ENCODE data around the gene GABRB1.
"Not testable (repeated sequence)": the region's sequence is repeated elsewhere in the genome, so short reads cannot be mapped to it uniquely, and the experiment has no call there.

GABRB1 gene

DNA sequence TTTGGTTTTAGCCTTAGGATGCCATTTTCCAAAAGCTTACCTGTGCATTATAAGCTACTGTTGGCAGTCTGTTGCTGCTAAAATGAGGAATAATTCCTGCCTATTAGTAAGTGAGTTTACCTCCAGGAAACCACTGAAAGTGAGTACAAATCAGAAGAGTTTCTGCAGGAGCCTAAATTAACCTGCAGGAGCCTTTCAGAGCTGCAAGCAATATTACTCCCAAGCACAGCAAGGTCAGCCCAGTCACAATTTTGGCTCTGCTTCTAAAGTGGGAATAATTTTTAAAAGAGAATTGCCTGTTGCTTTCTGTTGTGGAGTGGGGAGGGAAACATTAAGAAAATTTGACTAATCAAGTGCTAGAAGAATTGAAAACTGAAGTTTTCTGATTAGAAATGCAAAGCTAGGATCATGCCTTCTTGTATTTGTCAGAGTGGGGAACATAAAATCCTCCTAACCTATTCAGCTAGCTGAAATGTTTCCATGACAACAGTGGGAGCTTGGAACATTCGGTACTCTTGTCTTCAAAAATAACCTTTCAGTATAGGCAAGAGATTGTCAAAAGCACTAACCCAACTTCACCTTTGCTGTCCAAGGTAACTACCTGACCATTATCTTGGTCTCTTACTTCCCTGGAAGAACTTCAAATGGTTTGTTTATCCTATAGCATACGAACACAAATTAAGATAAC, 239.0 kb downstream of the GABRB1 start:
- TF ChIP-seq Cebpa-rat (IDR thresholded peaks at IDR 0.05), result no peak
- no peaks in the 10 kb centered on the region for H3K36me3 ChIP-seq
- no peaks in the 10 kb centered on the region for H3K27me3 ChIP-seq
- no peaks in the 10 kb centered on the region for H3K9me3 ChIP-seq
- peaks cover 9% of the 10 kb centered on the region for H3K4me1 ChIP-seq
- H3K27ac ChIP-seq, result no peak overlapping the region
- H3K4me3 ChIP-seq, result no peak overlapping the region
- no peaks in the 10 kb centered on the region for H4K20me1 ChIP-seq
- H3K4me2 ChIP-seq, result no peak overlapping the region
- H3K9ac ChIP-seq, result no peak overlapping the region

DNA sequence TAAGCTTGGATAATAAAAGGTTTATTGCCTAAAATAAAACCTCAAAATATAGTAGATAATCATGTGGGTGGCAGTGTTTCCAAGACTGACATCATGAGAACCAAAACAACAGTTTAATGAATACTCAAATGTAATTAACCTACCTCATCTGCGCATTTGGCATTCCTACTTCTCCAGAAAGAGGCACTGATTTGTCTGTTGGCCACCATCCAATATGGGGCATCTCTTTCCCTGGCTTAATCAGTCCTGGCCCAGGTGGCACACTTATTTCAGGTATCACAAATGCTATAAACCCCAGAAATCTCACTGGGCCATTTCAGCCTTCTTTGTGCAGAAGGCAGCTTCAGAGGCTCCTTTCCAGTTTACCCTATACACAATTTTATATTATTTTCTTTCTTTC, 239.9 kb downstream of the GABRB1 start:
- peaks cover 15% of the 10 kb centered on the region for H3K4me1 ChIP-seq
- no peak overlapping the region for H3K27ac ChIP-seq
- no peak overlapping the region for H3K9ac ChIP-seq
- H3K4me3 ChIP-seq, result no peak overlapping the region
- no peaks in the 10 kb centered on the region for H3K36me3 ChIP-seq
- H4K20me1 ChIP-seq, result no peaks in the 10 kb centered on the region
- no peaks in the 10 kb centered on the region for H3K9me3 ChIP-seq
- no peak overlapping the region for H3K4me2 ChIP-seq
- no peaks in the 10 kb centered on the region for H3K27me3 ChIP-seq
- TF ChIP-seq Cebpa-rat (IDR thresholded peaks at IDR 0.05), result no peak

DNA sequence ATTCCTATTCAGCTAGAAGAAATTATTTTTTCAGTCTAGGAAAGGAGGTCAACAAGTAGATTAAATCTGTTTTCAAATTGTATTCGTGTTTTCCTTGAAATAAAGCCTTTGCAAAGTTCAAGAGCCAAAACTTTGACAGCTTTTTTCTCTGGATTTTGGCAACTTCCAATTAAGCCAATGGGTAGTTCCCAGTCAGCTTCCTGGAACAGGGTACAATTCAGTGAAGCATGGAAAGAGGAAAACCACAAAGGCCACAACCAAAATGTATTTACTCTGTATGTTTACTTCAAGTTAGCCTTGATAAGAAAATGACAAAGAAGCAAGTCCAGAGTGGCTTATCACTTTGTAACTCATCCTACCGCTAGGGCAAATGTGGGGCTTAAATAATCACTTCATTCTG, 243.5 kb downstream of the GABRB1 start:
- no peak overlapping the region for H3K4me3 ChIP-seq
- no peaks in the 10 kb centered on the region for H4K20me1 ChIP-seq
- no peaks in the 10 kb centered on the region for H3K27me3 ChIP-seq
- H3K4me1 ChIP-seq, result peaks cover 20% of the 10 kb centered on the region
- H3K9ac ChIP-seq, result no peak overlapping the region
- H3K36me3 ChIP-seq, result no peaks in the 10 kb centered on the region
- TF ChIP-seq Cebpa-rat (IDR thresholded peaks at IDR 0.05), result no peak
- H3K4me2 ChIP-seq, result peak overlapping the region; percentile 66
- H3K9me3 ChIP-seq, result no peaks in the 10 kb centered on the region
- H3K27ac ChIP-seq, result no peak overlapping the region

DNA sequence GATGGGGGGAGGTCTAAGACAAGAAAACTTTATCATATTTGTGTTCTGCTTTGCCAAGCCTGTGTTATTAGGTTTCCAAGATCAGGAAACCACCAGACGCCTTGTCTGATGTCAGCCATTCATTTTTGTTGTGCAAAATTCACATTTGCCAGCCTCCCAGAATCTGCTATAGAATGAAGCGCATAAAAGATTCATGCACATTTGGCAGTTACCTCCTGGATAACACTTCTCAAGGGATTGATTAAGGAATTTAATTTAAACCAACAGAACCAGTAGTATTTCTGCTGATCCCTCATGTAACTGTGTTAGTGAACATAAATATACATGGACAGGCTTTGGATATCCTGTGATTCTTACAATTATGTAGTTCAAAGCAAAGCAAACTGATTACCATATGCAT, 244.2 kb downstream of the GABRB1 start:
- Histone ChIP-seq H3K4me3 (no peak overlapping the region), H3K9ac (no peak overlapping the region), H3K27ac (no peak overlapping the region), H3K9me3 (no peaks in the 10 kb centered on the region), H3K27me3 (no peaks in the 10 kb centered on the region), H3K36me3 (no peaks in the 10 kb centered on the region), H4K20me1 (no peaks in the 10 kb centered on the region), H3K4me2 (peak overlapping the region; percentile 66), H3K4me1 (peaks cover 20% of the 10 kb centered on the region)
- TF ChIP-seq Cebpa-rat (IDR thresholded peaks at IDR 0.05), result no peak

DNA sequence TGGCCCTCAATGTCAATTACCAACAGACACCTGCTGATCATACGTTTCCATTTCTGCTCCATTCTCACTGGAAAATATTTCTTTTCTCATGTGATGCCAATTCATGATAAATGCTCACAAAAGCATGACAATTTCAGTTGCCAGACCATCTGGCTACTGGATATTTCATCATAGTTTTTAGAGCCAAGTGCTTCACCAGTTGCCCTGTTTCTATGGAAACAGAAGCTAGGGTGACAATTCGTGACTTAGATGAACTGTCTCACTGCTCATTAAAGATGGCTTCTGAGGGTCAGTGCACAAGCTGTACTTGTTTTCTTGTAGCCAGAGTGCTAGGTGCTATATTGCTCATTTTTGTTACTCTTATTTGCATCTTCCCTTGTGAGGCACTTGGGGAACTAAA, 247.3 kb downstream of the GABRB1 start:
- H3K4me3 ChIP-seq, result no peak overlapping the region
- no peak for TF ChIP-seq Cebpa-rat (IDR thresholded peaks at IDR 0.05)
- H4K20me1 ChIP-seq, result no peaks in the 10 kb centered on the region
- H3K4me2 ChIP-seq, result no peak overlapping the region; the same call in 1 of the 2 replicates
- no peak overlapping the region for H3K9ac ChIP-seq
- H3K27me3 ChIP-seq, result no peaks in the 10 kb centered on the region
- peaks cover 4% of the 10 kb centered on the region; the same call in 1 of the 2 replicates for H3K9me3 ChIP-seq
- H3K36me3 ChIP-seq, result no peaks in the 10 kb centered on the region
- peaks cover 20% of the 10 kb centered on the region for H3K4me1 ChIP-seq
- H3K27ac ChIP-seq, result no peak overlapping the region

DNA sequence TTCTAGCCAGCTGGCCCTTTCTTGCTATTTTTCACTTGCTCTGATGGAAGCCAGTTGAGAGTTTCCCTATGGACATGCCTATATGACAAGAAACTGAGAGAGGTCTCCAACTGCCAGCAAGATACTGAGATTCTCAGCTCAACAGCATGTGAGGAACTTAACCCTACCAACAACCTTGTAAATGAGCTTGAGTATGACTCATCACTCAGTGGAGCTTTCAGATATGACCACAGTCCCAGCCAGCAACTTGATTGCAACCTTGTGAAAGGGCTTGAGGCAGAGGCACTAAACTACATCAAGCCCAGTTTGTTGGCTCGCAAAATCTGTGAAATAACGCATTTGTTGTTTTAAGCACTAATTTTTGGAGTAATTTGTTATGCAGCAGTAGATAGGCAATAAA, 256.4 kb downstream of the GABRB1 start:
- H3K27me3 ChIP-seq, result no peaks in the 10 kb centered on the region
- no peak overlapping the region for H3K4me2 ChIP-seq
- H3K9me3 ChIP-seq, result peaks cover 8% of the 10 kb centered on the region; the same call in 1 of the 2 replicates
- H3K4me1 ChIP-seq, result no peaks in the 10 kb centered on the region
- no peak overlapping the region for H3K27ac ChIP-seq
- H3K36me3 ChIP-seq, result no peaks in the 10 kb centered on the region
- H3K4me3 ChIP-seq, result no peak overlapping the region
- no peak overlapping the region for H3K9ac ChIP-seq
- TF ChIP-seq Cebpa-rat (IDR thresholded peaks at IDR 0.05), result no peak
- no peaks in the 10 kb centered on the region for H4K20me1 ChIP-seq

DNA sequence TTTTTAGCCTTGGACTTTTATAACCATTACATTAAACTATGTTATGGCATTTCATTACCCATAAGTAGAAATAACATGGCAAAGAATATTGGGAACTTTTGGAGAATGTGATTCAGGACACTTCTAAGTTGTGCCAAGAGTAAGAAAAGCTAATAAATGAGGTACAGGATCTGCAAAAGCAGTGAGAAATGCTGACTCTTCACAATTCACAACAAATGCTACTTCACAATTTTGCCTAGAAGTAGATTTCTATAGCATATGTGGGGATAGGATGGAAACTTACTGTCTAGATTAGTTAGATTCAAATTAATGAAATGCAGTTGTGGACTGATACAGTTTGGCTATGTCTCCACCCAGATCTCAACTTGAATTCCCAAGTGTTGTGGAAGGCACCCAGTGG, 258.4 kb downstream of the GABRB1 start:
- no peaks in the 10 kb centered on the region for H3K36me3 ChIP-seq
- H3K4me1 ChIP-seq, result no peaks in the 10 kb centered on the region
- H3K9me3 ChIP-seq, result no peaks in the 10 kb centered on the region
- no peak for TF ChIP-seq Cebpa-rat (IDR thresholded peaks at IDR 0.05)
- H3K9ac ChIP-seq, result no peak overlapping the region
- no peak overlapping the region for H3K27ac ChIP-seq
- H3K4me3 ChIP-seq, result no peak overlapping the region
- H4K20me1 ChIP-seq, result no peaks in the 10 kb centered on the region
- no peak overlapping the region for H3K4me2 ChIP-seq
- H3K27me3 ChIP-seq, result no peaks in the 10 kb centered on the region

DNA sequence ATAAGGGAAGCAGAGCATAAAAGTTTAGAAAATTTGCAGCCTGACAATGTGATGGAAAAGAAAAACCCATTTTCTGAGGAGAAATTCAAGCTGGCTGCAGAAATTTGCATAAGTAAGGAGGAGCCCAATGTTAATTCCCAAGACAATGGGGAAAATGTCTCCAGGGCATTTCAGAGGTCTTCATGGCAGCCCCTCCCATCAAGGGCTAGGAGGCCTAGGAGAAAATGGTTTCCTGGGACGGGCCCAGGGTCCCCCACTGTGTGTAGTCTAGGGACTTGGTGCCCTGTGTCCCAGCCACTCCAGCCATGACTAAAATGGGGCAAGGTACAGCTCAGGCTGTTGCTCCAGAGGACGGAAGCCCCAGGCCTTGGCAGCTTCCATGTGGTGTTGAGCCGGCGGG, 259.5 kb downstream of the GABRB1 start:
- H3K36me3 ChIP-seq, H4K20me1 ChIP-seq, H3K4me2 ChIP-seq, H3K9me3 ChIP-seq, H3K4me1 ChIP-seq, H3K27ac ChIP-seq, H3K27me3 ChIP-seq, H3K9ac ChIP-seq, H3K4me3 ChIP-seq: not testable (repeated sequence)

DNA sequence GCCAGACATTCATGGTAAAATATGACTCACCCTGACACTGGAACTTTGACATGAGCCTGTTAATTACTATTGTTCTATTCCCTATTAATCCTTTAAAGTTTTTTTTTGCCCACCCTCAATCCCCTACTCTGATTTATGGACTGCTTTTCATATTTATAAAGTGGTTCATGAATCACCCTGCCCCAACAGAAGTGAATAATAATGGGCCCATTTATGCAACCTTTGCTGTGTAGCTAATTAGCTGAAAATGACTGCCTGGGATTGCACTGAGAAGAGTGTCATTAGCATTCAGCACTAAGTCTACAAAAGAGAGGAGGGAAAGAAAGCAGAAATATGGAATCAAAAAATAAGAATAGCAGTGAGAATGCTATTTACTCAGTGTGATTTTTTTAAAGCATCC, 277.8 kb downstream of the GABRB1 start:
- H3K9me3 ChIP-seq, result no peaks in the 10 kb centered on the region
- no peak overlapping the region for H3K4me2 ChIP-seq
- H3K27me3 ChIP-seq, result no peaks in the 10 kb centered on the region
- H4K20me1 ChIP-seq, result no peaks in the 10 kb centered on the region
- H3K4me3 ChIP-seq, result no peak overlapping the region
- TF ChIP-seq Cebpa-rat (IDR thresholded peaks at IDR 0.05), result no peak
- no peak overlapping the region for H3K9ac ChIP-seq
- no peak overlapping the region for H3K27ac ChIP-seq
- no peaks in the 10 kb centered on the region for H3K4me1 ChIP-seq
- no peaks in the 10 kb centered on the region for H3K36me3 ChIP-seq

DNA sequence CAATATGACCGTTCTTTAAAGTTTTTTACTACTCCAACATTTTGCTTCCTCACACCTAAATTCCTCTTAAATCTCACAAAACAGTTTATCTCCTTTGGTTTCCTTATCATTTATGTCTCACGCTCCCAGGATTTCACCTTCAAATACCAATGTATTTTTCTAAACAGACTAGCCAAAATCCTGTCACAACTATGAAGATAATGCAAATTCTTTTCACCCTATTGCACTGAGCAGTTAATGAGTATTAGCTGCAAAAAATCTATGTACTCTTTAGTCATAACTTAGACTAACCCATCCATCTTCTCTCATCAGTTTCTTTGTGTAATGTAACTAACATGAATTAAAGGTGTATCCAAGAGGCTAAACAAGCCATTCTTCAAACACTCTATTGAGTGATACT, 280.8 kb downstream of the GABRB1 start:
- H3K4me3 ChIP-seq, result no peak overlapping the region
- no peaks in the 10 kb centered on the region for H3K36me3 ChIP-seq
- no peaks in the 10 kb centered on the region for H4K20me1 ChIP-seq
- no peaks in the 10 kb centered on the region for H3K9me3 ChIP-seq
- H3K9ac ChIP-seq, result no peak overlapping the region
- H3K27ac ChIP-seq, result no peak overlapping the region
- H3K4me1 ChIP-seq, result no peaks in the 10 kb centered on the region
- TF ChIP-seq Cebpa-rat (IDR thresholded peaks at IDR 0.05), result no peak
- no peak overlapping the region for H3K4me2 ChIP-seq
- no peaks in the 10 kb centered on the region for H3K27me3 ChIP-seq

DNA sequence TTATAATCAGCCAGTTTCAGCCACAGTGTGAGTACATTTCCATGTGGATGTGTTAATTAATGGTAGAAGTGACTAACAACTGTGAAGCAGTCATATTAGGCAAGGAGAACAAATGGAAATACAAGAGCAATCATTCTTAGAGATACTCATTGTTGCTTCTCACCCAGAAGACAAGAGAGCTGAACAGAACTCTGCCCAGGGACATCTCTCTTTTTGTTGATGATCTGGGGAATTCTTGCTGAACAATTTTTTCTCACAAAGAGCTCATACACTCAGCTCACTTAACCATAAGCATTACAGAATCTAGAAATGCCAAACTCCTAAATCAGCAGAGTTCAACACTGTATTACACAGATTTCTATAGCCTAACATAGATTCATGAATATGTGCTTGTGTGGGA, 282.0 kb downstream of the GABRB1 start:
- Histone ChIP-seq H3K4me3 (no peak overlapping the region), H3K4me1 (no peaks in the 10 kb centered on the region), H3K4me2 (no peak overlapping the region), H3K9ac (no peak overlapping the region), H4K20me1 (no peaks in the 10 kb centered on the region), H3K36me3 (no peaks in the 10 kb centered on the region), H3K9me3 (no peaks in the 10 kb centered on the region), H3K27ac (no peak overlapping the region), H3K27me3 (no peaks in the 10 kb centered on the region)
- TF ChIP-seq Cebpa-rat (IDR thresholded peaks at IDR 0.05), result no peak
